Transverse colon (tissue), 4 donors: ENCODE results near the gene CTSC.

Experiments used
- CTCF ChIP-seq, 5 experiments: fragments of 200-600 bp in 3 of 5; fragments of 450-650 bp in 2 of 5; sonication (generic) in 3 of 5; IDR thresholded peaks; 1 replicate in 2 of 5; 2 replicates in 3 of 5; pipeline ENCODE4 v1.5.1; 2016 to 2017; ENCODE audit warnings: antibody characterized with exemption in 5 of 5, inconsistent platforms in 3 of 5, mild to moderate bottlenecking in 2 of 5, moderate library complexity in 1 of 5
- EP300 ChIP-seq: sonication (generic); formaldehyde crosslinking; IDR thresholded peaks from one replicate; pipeline ENCODE4 v1.6.1; 2017; ENCODE audit warnings: antibody characterized with exemption, low read depth
- POLR2A ChIP-seq: fragments of 450-650 bp; IDR thresholded peaks from one replicate; pipeline ENCODE4 v1.6.1; 2016; ENCODE audit warnings: antibody characterized with exemption, mild to moderate bottlenecking, moderate library complexity
- POLR2AphosphoS5 ChIP-seq, 3 donors: sonication (generic); formaldehyde crosslinking; IDR thresholded peaks; one replicate each; pipeline ENCODE4 v1.6.1; 2016; ENCODE audit warnings: antibody characterized with exemption in 3 of 3

- TF ChIP-seq CTCF (IDR thresholded peaks at IDR 0.05) (no peak), POLR2A (no peak), EP300 (no peak), POLR2AphosphoS5 (IDR thresholded peaks at IDR 0.05) (no peak)
Observed at GRCh38 chr11:88327061-88327460, 10.5 kb downstream of the CTSC start.
